ENCODE data around the gene PFKP.

GRCh38 chr10:3147117-3147820, 79.9 kb downstream of the PFKP start:
- TF ChIP-seq POLR2A (IDR thresholded peaks at IDR 0.05), result no peak
- TF ChIP-seq CTCF (IDR thresholded peaks at IDR 0.05), result no peak
- TF ChIP-seq EP300 (IDR thresholded peaks at IDR 0.05; ENCODE audit: low read depth), result no peak
